ENCODE data around the gene TBCE. TPM values are rescaled to one million over a fixed set of nuclear protein-coding genes. Genes with fewer than 3 reads are reported as not detected.
A peak's percentile ranks its signal among the peaks of the same experiment; 100 is the strongest.

Gene TBCE
- total and polyA plus RNA-seq, 9 of the 15 experiments (the other 6 are each of a cell fraction or from before 2014, with no cell fraction given): 52.6 to 92.1 (median 82.1) TPM

DNA sequence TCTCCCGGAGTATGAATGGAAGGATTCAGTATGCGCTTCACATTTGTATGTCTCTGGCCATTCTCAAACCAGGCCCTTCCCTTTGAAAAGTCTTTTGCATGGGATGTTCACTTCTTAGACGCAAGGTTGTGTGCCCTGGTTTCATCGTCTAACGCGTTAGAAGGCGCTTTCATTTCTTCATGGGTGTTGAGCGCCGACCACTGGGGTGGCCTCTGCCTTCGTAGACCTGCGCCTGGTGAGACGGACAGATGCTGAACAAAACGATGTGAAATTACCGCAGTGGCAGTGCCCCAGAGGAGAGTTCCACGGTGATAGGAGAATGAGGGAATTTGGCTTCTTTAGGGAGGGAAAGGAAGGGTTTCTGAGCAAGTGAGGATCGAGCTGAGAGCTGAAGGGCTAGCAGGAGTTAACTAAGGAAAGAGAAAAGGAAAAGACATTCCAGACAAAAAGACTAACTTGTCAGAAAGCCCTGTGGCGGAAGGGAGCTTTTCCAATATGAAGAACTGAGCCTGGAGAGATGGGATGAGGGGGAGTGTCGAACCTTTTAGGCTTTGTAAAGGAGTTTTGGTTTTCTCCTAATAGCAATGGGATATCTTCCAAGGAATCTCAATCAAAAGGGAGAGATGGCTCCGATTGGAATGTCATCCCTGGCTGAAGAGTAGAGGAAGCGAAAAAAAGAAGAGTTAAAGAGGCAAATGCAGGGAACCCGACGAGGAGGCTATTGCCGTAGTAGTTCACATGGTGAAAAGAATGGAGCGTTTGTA, 37.9 kb upstream of the TBCE start (continued):
- TF ChIP-seq, protein P1, sequence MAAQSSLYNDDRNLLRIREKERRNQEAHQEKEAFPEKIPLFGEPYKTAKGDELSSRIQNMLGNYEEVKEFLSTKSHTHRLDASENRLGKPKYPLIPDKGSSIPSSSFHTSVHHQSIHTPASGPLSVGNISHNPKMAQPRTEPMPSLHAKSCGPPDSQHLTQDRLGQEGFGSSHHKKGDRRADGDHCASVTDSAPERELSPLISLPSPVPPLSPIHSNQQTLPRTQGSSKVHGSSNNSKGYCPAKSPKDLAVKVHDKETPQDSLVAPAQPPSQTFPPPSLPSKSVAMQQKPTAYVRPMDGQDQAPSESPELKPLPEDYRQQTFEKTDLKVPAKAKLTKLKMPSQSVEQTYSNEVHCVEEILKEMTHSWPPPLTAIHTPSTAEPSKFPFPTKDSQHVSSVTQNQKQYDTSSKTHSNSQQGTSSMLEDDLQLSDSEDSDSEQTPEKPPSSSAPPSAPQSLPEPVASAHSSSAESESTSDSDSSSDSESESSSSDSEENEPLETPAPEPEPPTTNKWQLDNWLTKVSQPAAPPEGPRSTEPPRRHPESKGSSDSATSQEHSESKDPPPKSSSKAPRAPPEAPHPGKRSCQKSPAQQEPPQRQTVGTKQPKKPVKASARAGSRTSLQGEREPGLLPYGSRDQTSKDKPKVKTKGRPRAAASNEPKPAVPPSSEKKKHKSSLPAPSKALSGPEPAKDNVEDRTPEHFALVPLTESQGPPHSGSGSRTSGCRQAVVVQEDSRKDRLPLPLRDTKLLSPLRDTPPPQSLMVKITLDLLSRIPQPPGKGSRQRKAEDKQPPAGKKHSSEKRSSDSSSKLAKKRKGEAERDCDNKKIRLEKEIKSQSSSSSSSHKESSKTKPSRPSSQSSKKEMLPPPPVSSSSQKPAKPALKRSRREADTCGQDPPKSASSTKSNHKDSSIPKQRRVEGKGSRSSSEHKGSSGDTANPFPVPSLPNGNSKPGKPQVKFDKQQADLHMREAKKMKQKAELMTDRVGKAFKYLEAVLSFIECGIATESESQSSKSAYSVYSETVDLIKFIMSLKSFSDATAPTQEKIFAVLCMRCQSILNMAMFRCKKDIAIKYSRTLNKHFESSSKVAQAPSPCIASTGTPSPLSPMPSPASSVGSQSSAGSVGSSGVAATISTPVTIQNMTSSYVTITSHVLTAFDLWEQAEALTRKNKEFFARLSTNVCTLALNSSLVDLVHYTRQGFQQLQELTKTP (IDR thresholded peaks at IDR 0.05; ENCODE audit: low read depth in 1 of 2, partially characterized antibody in 2 of 2): no peak
- TF ChIP-seq NCOA6 (IDR thresholded peaks at IDR 0.05) (0 out of 2 replicates have a peak, but pooled peaks have one; percentile 5), ZFP30 (CRISPR knock-in tag; IDR thresholded peaks at IDR 0.05; ENCODE audit: borderline replicate concordance) (no peak), HLTF (IDR thresholded peaks at IDR 0.05) (no peak), MAFF (IDR thresholded peaks at IDR 0.05; ENCODE audit: low read length) (no peak), NR2C1 (IDR thresholded peaks at IDR 0.05) (no peak), NR2C1 (tag; IDR thresholded peaks at IDR 0.05) (no peak), ARNT (IDR thresholded peaks at IDR 0.05) (0 out of 4 replicates have a peak, but pooled peaks have one; percentile 12 to 17)
- TF ChIP-seq, protein P2, sequence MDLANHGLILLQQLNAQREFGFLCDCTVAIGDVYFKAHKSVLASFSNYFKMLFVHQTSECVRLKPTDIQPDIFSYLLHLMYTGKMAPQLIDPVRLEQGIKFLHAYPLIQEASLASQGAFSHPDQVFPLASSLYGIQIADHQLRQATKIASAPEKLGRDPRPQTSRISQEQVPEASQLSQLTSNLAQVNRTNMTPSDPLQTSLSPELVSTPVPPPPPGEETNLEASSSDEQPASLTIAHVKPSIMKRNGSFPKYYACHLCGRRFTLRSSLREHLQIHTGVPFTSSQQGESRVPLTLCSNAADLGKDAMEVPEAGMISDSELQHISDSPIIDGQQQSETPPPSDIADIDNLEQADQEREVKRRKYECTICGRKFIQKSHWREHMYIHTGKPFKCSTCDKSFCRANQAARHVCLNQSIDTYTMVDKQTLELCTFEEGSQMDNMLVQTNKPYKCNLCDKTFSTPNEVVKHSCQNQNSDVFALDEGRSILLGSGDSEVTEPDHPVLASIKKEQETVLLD (IDR thresholded peaks at IDR 0.05): no peak
- TF ChIP-seq, protein P3, sequence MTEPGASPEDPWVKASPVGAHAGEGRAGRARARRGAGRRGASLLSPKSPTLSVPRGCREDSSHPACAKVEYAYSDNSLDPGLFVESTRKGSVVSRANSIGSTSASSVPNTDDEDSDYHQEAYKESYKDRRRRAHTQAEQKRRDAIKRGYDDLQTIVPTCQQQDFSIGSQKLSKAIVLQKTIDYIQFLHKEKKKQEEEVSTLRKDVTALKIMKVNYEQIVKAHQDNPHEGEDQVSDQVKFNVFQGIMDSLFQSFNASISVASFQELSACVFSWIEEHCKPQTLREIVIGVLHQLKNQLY (CRISPR knock-in tag; conservative IDR thresholded peaks at IDR 0.05): no peak
- TF ChIP-seq, protein P4, sequence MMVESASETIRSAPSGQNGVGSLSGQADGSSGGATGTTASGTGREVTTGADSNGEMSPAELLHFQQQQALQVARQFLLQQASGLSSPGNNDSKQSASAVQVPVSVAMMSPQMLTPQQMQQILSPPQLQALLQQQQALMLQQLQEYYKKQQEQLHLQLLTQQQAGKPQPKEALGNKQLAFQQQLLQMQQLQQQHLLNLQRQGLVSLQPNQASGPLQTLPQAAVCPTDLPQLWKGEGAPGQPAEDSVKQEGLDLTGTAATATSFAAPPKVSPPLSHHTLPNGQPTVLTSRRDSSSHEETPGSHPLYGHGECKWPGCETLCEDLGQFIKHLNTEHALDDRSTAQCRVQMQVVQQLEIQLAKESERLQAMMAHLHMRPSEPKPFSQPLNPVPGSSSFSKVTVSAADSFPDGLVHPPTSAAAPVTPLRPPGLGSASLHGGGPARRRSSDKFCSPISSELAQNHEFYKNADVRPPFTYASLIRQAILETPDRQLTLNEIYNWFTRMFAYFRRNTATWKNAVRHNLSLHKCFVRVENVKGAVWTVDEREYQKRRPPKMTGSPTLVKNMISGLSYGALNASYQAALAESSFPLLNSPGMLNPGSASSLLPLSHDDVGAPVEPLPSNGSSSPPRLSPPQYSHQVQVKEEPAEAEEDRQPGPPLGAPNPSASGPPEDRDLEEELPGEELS (CRISPR knock-in tag; IDR thresholded peaks at IDR 0.05; ENCODE audit: borderline replicate concordance): no peak
- TF ChIP-seq, protein P5, sequence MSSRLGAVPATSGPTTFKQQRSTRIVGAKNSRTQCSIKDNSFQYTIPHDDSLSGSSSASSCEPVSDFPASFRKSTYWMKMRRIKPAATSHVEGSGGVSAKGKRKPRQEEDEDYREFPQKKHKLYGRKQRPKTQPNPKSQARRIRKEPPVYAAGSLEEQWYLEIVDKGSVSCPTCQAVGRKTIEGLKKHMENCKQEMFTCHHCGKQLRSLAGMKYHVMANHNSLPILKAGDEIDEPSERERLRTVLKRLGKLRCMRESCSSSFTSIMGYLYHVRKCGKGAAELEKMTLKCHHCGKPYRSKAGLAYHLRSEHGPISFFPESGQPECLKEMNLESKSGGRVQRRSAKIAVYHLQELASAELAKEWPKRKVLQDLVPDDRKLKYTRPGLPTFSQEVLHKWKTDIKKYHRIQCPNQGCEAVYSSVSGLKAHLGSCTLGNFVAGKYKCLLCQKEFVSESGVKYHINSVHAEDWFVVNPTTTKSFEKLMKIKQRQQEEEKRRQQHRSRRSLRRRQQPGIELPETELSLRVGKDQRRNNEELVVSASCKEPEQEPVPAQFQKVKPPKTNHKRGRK (tag; IDR thresholded peaks at IDR 0.05): peak; percentile 48
- TF ChIP-seq, protein P6, sequence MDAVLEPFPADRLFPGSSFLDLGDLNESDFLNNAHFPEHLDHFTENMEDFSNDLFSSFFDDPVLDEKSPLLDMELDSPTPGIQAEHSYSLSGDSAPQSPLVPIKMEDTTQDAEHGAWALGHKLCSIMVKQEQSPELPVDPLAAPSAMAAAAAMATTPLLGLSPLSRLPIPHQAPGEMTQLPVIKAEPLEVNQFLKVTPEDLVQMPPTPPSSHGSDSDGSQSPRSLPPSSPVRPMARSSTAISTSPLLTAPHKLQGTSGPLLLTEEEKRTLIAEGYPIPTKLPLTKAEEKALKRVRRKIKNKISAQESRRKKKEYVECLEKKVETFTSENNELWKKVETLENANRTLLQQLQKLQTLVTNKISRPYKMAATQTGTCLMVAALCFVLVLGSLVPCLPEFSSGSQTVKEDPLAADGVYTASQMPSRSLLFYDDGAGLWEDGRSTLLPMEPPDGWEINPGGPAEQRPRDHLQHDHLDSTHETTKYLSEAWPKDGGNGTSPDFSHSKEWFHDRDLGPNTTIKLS (IDR thresholded peaks at IDR 0.05; ENCODE audit: borderline replicate concordance, low read depth): 0 out of 2 replicates have a peak, but pooled peaks have one; percentile 8
